Measurements from ENCODE around the gene VENTX. TPM values are rescaled to one million over a fixed set of nuclear protein-coding genes. Genes with fewer than 3 reads are reported as not detected.

Gene VENTX
- polyA plus RNA-seq, 3 donors, result 1.4 to 56.0 (median 1.6) TPM

GRCh38 chr10:133281084-133281483, 43.4 kb downstream of the VENTX start:
- H3K4me3 ChIP-seq (replicated peaks in 1 of 3; ENCODE audit: low read depth in 2 of 3, low read length in 3 of 3), result no peak overlapping the region
- peaks cover 42% of the 10 kb centered on the region for H3K4me1 Mint-ChIP-seq
- H3K27me3 Mint-ChIP-seq (ENCODE audit: low read depth in 3 of 3), result peaks cover 0 to 4% (median 1%) of the 10 kb centered on the region in 3 donors
- no peak for DNase-seq
- 95% methylated on average over 8 of the region's 15 CpGs for WGBS (ENCODE audit: insufficient coverage)
- no peak overlapping the region for H3K4me3 Mint-ChIP-seq
- peaks cover 13% of the 10 kb centered on the region for H4K20me1 ChIP-seq (ENCODE audit: insufficient read depth, low read length)
- H3K4me2 ChIP-seq (replicated peaks; ENCODE audit: extremely low read depth, low read length, poor library complexity, severe bottlenecking), result no peak overlapping the region
- intact Hi-C loops (cut with micrococcal nuclease), result no loop called here
- peaks cover 50 to 56% of the 10 kb centered on the region in 2 donors for H3K4me1 ChIP-seq (ENCODE audit: control insufficient read depth in 1 of 2, insufficient read depth in 2 of 2, low read length in 2 of 2)
- H3K27ac Mint-ChIP-seq, result peak overlapping the region in 3 of 7 donors; percentile 40 to 100 (median 41)
- peaks cover 50 to 56% of the 10 kb centered on the region in 2 donors for H3K36me3 ChIP-seq (replicated peaks in 1 of 2; ENCODE audit: control insufficient read depth in 1 of 2, insufficient read depth in 2 of 2, low read length in 2 of 2)
- TF ChIP-seq CTCF (IDR thresholded peaks at IDR 0.05), result no peak
- peaks cover 11% of the 10 kb centered on the region for H3K79me2 ChIP-seq (ENCODE audit: insufficient read depth, low read length)
- no peaks in the 10 kb centered on the region for H3K9me3 Mint-ChIP-seq
- H3K27ac ChIP-seq (ENCODE audit: low read depth in 1 of 2, low read length in 2 of 2), result peak overlapping the region in 1 of 2 donors; percentile 99
- no peaks in the 10 kb centered on the region for H3K9me3 ChIP-seq (replicated peaks in 1 of 2; ENCODE audit: control insufficient read depth in 1 of 2, insufficient read depth in 1 of 2, low read length in 2 of 2)
- no peaks in the 10 kb centered on the region for H3K27me3 ChIP-seq (ENCODE audit: control insufficient read depth in 2 of 2, insufficient read depth in 2 of 2, low read length in 2 of 2)
- peaks cover 53 to 63% of the 10 kb centered on the region in 2 donors for H3K36me3 Mint-ChIP-seq
- no peak overlapping the region for H3K9ac ChIP-seq (ENCODE audit: insufficient read depth, low read length, poor library complexity, severe bottlenecking)
- no peak overlapping the region for H2AFZ ChIP-seq (ENCODE audit: insufficient read depth, low read depth, low read length, poor library complexity, severe bottlenecking)

DNA sequence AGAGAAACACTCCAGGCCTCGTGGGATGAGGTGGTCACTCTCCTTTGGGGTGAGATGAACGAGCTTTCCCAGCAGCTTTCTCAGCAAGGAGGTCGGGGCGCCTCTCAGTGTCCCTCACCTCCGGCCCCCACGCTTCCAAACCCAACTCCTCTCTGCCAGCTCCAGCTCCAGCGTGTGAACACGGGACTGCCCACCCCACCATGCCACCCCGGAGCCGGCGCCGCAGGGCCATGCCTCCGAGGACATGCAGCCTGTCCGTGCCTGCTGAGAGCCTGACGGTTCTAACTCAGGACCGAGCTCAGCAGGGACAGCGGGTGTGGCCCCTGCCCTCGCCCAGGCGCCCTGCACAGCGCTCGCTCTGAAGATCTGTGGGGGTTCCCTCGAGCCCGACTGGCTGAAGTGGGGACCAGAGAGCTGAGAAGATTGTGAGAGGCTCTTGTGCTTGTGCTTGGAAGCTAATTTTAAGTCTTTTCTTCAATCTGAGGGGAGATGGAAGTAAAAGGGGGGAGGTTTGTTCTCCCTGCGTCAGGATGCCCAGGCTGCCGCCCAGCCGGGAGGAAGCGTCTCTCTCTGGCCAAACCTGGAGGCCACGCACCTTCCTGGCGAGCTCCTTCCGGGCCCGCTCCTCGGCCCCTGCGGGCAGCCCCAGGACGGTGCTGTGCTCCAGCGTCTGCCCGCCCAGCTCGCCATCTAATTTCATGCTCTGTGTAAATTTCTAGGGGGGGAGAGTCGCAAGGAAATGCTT, 44.1 kb downstream of the VENTX start:
- H3K4me1 Mint-ChIP-seq, result peaks cover 39% of the 10 kb centered on the region
- no peak overlapping the region for H3K4me3 Mint-ChIP-seq
- WGBS (ENCODE audit: insufficient coverage), result 94% methylated on average over 24 of the region's 38 CpGs
- intact Hi-C loops (cut with micrococcal nuclease), result no loop called here
- no peaks in the 10 kb centered on the region for H3K27me3 ChIP-seq (ENCODE audit: control insufficient read depth in 2 of 2, insufficient read depth in 2 of 2, low read length in 2 of 2)
- no peaks in the 10 kb centered on the region for H3K9me3 Mint-ChIP-seq
- H3K9ac ChIP-seq (ENCODE audit: insufficient read depth, low read length, poor library complexity, severe bottlenecking), result no peak overlapping the region
- H3K4me3 ChIP-seq (replicated peaks in 1 of 3; ENCODE audit: low read depth in 2 of 3, low read length in 3 of 3), result no peak overlapping the region
- H3K27me3 Mint-ChIP-seq (ENCODE audit: low read depth in 3 of 3), result no peaks in the 10 kb centered on the region
- no peaks in the 10 kb centered on the region for H3K9me3 ChIP-seq (replicated peaks in 1 of 2; ENCODE audit: control insufficient read depth in 1 of 2, insufficient read depth in 1 of 2, low read length in 2 of 2)
- peak overlapping the region in 5 of 7 donors; percentile 19 to 74 (median 35) for H3K27ac Mint-ChIP-seq
- TF ChIP-seq CTCF (IDR thresholded peaks at IDR 0.05), result no peak
- H3K79me2 ChIP-seq (ENCODE audit: insufficient read depth, low read length), result peaks cover 6% of the 10 kb centered on the region
- H4K20me1 ChIP-seq (ENCODE audit: insufficient read depth, low read length), result peaks cover 14% of the 10 kb centered on the region
- peaks cover 61 to 70% of the 10 kb centered on the region in 2 donors for H3K36me3 Mint-ChIP-seq
- H3K4me1 ChIP-seq (ENCODE audit: control insufficient read depth in 1 of 2, insufficient read depth in 2 of 2, low read length in 2 of 2), result peaks cover 46 to 48% of the 10 kb centered on the region in 2 donors
- H3K4me2 ChIP-seq (replicated peaks; ENCODE audit: extremely low read depth, low read length, poor library complexity, severe bottlenecking), result no peak overlapping the region
- H2AFZ ChIP-seq (ENCODE audit: insufficient read depth, low read depth, low read length, poor library complexity, severe bottlenecking), result no peak overlapping the region
- H3K27ac ChIP-seq (ENCODE audit: low read depth in 1 of 2, low read length in 2 of 2), result no peak overlapping the region
- peaks cover 57 to 63% of the 10 kb centered on the region in 2 donors for H3K36me3 ChIP-seq (replicated peaks in 1 of 2; ENCODE audit: control insufficient read depth in 1 of 2, insufficient read depth in 2 of 2, low read length in 2 of 2)
- DNase-seq, result no peak
